Measurements from ENCODE around the gene MED13L. TPM values are rescaled to one million over a fixed set of nuclear protein-coding genes. Genes with fewer than 3 reads are reported as not detected.
"Not testable (repeated sequence)": the region's sequence is repeated elsewhere in the genome, so short reads cannot be mapped to it uniquely, and the experiment has no call there.

The MED13L gene
- total RNA-seq, 2 experiments from 2014 or later = 40.5 to 41.1 TPM

DNA sequence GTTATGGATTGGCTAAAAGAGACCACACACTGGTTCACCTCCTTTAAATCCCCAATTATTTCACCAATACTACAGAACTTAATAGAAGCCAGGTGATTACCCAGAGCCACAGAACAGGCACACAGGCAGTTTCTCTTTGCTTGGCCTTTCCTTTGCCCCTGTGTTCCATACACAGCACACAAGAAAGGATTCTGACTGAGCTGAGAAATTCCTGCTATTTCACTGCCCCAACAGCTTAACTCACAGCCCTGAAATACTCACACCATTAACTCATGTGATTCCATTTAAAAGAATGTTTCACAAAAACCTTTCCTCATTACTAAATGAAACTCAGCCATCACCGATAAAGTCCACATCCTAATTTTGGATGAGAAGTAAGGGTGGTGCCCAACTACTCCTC, 133.6 kb downstream of the MED13L start:
- Mint-ChIP-seq H3K9me3 (no peaks in the 10 kb centered on the region), H3K27ac (peak overlapping the region; percentile 75), H3K27me3 (no peaks in the 10 kb centered on the region), H3K4me1 (peaks cover 51% of the 10 kb centered on the region), H3K36me3 (peaks cover 6% of the 10 kb centered on the region), H3K4me3 (peak overlapping the region; percentile 35)
- DNase-seq = no peak

DNA sequence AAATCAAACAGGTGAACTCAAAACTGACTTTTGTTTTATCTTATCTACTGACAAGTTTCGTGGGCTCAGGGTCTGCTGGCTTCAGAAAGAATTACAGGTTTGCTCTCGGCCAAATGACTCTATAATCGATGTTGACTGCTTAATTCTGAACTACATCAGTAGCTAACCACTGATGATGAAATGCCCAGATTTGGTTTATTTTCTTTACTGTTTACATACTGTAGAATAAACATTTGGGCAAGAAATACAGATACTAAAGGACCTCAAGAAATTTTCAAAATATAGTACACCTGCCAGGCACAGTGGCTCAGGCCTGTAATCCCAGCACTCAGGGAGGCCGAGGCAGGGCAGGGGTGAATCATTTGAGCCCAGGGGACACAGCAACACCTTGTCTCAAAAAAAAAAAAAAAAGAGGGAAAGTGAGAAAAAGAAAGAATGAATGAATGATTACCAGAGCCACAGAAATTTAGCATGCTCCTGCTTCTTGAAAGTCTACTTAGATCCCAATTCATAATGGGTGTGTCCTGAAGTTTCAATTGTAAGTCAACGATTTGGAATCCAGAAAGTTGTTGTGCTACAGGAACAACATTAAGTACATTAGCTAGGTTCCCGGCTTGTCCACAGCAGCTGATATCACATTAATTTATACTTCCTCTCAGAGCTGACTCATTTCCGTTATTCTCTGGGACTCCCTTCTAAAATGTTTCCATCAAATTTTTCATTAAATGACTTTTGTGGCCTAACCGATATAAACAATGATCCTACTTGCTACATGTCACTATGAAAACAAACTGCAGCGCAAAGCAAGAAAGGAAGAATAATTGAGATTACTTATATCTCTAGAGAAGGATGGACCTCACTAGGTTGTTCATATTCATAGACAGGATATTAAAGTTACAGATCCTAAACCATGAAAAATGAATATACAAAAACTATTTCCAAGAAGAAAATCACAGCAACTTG, 134.3 kb downstream of the MED13L start:
- peak overlapping the region; percentile 75 for H3K27ac Mint-ChIP-seq
- H3K27me3 Mint-ChIP-seq = no peaks in the 10 kb centered on the region
- H3K36me3 Mint-ChIP-seq = peaks cover 6% of the 10 kb centered on the region
- H3K4me3 Mint-ChIP-seq = peak overlapping the region; percentile 40
- H3K9me3 Mint-ChIP-seq = no peaks in the 10 kb centered on the region
- peaks cover 54% of the 10 kb centered on the region for H3K4me1 Mint-ChIP-seq
- peak; percentile 24 for DNase-seq

DNA sequence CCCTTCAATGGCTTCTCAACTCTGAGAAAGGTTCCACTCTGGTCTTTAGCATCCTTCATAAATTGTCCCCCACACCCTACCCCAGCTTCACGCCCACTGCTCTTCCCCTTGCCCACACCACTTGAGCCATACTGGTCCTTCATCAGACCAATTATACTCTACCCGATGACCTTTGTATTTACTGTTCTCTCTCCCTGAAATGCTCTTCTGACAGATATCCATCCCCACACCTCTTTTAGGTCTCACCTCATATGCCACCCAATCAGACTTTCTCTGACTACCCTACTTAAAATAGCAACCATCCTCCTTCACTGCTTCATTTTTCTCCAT, 135.7 kb downstream of the MED13L start:
- Mint-ChIP-seq H3K27ac (no peak overlapping the region), H3K4me1 (peaks cover 63% of the 10 kb centered on the region), H3K9me3 (no peaks in the 10 kb centered on the region), H3K4me3 (no peak overlapping the region), H3K36me3 (peaks cover 6% of the 10 kb centered on the region), H3K27me3 (no peaks in the 10 kb centered on the region)
- no peak for DNase-seq

DNA sequence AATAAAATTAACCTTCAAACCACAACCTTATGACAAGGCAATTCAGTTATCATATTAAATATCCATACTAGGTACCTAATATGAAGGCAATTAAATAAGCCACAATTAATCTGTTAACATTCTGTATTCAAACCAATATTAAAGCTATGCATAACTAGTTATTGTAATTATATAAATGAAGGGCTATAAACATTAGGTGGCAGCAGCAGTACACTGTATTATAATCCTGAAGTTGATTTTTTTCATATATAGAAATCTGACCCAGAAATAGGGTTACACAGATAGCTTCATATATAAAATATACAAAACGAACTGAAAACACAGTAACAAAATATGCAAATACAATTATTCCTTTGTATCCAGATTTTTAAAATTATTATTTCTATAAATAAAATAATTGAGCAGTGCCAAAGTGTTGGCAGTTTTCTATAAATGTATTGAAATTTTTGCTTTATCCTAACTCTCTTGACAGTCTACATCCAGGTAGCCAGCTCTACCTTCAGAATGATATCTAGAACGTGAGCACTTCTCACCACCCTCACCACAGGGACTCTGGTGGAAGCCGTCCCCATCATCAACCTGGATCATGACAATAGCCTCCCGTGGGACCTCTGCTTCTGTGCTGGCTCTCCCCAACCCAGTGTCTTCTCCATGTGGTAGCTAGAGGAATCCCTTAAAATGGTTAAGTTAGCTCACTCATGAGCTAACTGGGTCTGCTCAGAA, 136.2 kb downstream of the MED13L start:
- H3K9me3 Mint-ChIP-seq = no peaks in the 10 kb centered on the region
- peaks cover 66% of the 10 kb centered on the region for H3K4me1 Mint-ChIP-seq
- no peak for DNase-seq
- H3K4me3 Mint-ChIP-seq = no peak overlapping the region
- no peak overlapping the region for H3K27ac Mint-ChIP-seq
- peaks cover 4% of the 10 kb centered on the region for H3K36me3 Mint-ChIP-seq
- no peaks in the 10 kb centered on the region for H3K27me3 Mint-ChIP-seq

DNA sequence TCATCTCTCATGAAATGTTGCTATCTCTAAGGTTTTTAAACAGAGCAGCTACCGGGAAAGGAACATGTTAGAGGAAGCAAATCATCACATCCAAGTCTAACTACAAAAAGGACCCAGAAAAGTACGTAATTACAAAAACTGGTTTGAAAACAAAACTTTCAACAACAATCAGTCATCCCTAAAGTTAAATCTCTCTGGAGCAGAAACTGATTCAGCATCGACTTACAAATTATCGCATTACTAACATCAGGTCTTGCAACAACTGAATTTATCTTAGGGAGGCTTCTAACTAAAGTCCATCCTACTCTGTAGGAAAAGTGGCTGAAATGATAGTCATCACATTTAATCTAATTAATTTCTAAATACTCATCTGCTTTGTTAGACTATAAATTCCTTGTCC, 137.0 kb downstream of the MED13L start:
- H3K4me3 Mint-ChIP-seq = no peak overlapping the region
- no peaks in the 10 kb centered on the region for H3K27me3 Mint-ChIP-seq
- no peaks in the 10 kb centered on the region for H3K9me3 Mint-ChIP-seq
- H3K36me3 Mint-ChIP-seq = peaks cover 3% of the 10 kb centered on the region
- H3K4me1 Mint-ChIP-seq = peaks cover 73% of the 10 kb centered on the region
- no peak for DNase-seq
- H3K27ac Mint-ChIP-seq = peak overlapping the region; percentile 25

DNA sequence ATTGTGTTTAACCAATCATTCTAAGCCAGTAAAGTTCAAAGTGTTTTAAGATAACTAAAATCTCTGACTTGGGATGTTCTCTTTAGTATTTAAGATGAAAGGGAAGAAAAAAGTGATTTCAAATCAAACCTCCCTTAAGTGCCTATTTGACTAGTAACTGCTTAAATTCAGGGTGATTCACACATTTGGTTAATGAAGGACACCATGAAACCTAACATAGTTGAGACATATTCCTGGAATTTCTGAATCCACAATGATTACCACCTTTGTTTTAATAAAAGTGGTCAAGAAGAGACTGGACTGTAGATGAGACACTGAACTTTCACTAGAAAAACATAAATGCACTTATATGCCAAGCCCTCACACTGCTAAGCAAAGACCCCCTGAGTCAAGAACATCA, 138.7 kb downstream of the MED13L start:
- Mint-ChIP-seq H3K27me3 (no peaks in the 10 kb centered on the region), H3K9me3 (no peaks in the 10 kb centered on the region), H3K36me3 (peaks cover 6% of the 10 kb centered on the region), H3K27ac (peak overlapping the region; percentile 60), H3K4me3 (no peak overlapping the region), H3K4me1 (peaks cover 70% of the 10 kb centered on the region)
- DNase-seq = no peak

DNA sequence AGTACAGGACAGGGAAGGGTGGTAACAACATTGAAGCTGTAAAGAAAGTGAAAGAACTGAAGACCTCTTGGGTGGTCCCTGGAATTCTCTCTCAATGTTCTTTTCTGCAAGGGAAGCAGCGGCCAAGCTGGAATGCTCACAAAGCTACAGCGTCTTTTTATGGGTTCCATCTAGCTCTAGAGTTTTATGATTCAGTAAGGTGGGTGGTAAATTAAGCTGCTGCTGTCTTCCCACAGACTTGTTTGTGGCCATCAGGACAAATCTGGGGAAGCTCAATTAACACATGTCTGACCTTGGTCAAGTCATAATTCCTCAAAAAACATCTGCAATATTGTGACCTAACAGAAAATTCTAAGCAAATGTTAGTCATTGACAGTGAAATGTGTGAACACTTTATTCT, 139.1 kb downstream of the MED13L start:
- H3K36me3 Mint-ChIP-seq = peaks cover 6% of the 10 kb centered on the region
- H3K9me3 Mint-ChIP-seq = no peaks in the 10 kb centered on the region
- no peak for DNase-seq
- H3K27ac Mint-ChIP-seq = peak overlapping the region; percentile 60
- H3K27me3 Mint-ChIP-seq = no peaks in the 10 kb centered on the region
- peaks cover 70% of the 10 kb centered on the region for H3K4me1 Mint-ChIP-seq
- no peak overlapping the region for H3K4me3 Mint-ChIP-seq

DNA sequence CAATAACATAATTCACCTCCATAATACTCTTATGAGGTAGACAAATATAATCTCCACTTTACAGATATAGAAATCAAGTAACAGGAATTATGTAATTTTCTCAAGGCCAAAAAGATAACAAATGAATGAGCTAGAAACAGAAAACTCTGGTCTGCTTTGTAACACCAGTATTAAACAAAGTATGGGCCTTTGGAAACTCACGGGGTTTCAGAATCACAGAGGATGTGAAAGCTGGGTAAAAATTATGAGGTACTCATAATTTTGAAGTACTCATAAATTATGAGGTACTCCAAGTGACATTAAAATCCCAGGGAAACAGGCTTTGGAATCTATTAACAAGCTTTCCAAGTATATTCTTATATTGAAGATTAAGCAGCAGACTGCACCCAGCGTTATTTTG, 140.2 kb downstream of the MED13L start:
- H3K9me3 Mint-ChIP-seq = no peaks in the 10 kb centered on the region
- peaks cover 6% of the 10 kb centered on the region for H3K36me3 Mint-ChIP-seq
- no peaks in the 10 kb centered on the region for H3K27me3 Mint-ChIP-seq
- DNase-seq = no peak
- peak overlapping the region; percentile 86 for H3K27ac Mint-ChIP-seq
- peaks cover 72% of the 10 kb centered on the region for H3K4me1 Mint-ChIP-seq
- H3K4me3 Mint-ChIP-seq = no peak overlapping the region

DNA sequence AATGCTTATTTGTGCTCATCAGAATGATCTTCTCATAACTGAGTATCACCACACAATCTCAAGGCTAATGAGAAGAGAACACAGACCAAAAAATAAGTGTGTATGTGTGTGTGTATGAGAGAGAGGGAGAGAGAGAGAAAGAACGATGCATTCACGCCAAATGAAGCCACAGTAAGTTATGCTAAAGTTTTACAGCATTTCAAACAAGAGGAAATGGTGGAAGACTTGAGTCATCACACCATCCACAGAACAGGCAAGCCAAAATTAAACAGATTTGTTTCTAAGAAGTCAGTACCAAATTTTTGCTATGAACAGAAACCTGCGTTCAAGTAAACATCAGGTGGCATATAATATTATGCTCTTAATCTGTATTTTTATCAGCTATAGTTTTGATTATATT, 141.2 kb downstream of the MED13L start:
- Mint-ChIP-seq H3K4me1 (peaks cover 66% of the 10 kb centered on the region), H3K9me3 (no peaks in the 10 kb centered on the region), H3K4me3 (peak overlapping the region; percentile 52), H3K27me3 (no peaks in the 10 kb centered on the region), H3K27ac (peak overlapping the region; percentile 94), H3K36me3 (peaks cover 6% of the 10 kb centered on the region)
- no peak for DNase-seq

DNA sequence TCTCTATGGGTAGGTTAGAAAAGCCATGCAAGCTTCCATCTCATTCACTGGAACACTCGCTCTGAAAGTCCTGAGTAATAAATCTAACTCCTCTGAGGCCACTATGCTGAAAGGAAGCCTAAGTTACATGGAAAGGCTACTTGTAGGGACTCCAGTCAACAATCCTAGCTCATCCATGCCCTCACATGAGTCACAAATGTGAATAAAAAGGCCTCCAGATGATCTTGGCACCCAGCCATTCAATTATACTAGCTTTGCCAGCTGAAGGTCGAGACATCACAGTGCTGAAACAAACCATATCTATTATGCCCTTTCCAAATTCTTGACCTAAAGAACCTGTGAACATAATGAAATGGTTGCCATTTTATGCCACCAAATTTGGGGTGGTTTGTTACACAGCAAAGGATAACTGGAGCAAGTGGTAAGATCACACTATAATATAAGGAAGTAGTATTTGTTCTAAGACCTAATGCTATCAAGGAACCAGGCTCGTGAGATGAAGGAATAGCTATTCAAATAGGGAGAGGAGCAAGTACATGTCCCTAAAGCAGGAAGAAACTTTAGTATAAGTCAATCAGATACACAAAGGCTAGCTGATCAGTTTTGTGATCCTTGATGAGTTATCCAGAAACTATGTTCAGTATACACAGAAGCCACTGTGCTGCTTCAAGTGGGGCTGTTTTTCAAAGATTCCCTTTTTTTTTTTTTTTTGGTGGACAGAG, 142.1 kb downstream of the MED13L start:
- Mint-ChIP-seq H3K27me3 (no peaks in the 10 kb centered on the region), H3K4me1 (peaks cover 72% of the 10 kb centered on the region), H3K36me3 (peaks cover 6% of the 10 kb centered on the region), H3K27ac (peak overlapping the region; percentile 94), H3K9me3 (no peaks in the 10 kb centered on the region), H3K4me3 (no peak overlapping the region)
- no peak for DNase-seq

DNA sequence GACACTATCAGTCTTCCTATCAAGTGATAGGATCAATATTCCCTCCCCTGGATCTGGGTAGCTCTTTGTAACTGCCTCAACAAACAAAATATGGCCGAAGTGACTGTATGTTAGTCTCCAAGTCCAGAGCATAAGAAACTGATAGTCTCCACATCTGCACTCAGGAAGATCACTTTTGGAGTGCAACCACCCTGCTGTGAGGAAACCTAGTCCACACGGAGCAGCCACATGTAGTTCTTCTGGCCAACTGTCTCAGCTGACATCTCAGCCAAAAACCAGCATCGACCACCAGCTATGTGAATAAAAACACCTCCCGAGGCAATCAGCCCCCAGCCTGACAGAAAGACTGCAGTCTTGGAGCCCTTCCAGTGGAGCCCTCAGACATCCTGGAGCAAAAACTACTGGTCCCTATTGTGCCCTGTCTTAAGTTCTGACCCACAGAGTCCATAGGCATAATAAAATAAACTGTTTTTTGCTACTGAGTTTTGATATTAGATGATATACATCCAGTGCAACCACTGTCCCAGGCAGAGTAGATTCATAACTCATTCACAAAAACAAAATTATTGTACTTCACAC, 143.8 kb downstream of the MED13L start:
- peaks cover 71% of the 10 kb centered on the region for H3K4me1 Mint-ChIP-seq
- H3K9me3 Mint-ChIP-seq = no peaks in the 10 kb centered on the region
- no peak for DNase-seq
- H3K4me3 Mint-ChIP-seq = no peak overlapping the region
- H3K27me3 Mint-ChIP-seq = no peaks in the 10 kb centered on the region
- H3K36me3 Mint-ChIP-seq = peaks cover 6% of the 10 kb centered on the region
- peak overlapping the region; percentile 13 for H3K27ac Mint-ChIP-seq

DNA sequence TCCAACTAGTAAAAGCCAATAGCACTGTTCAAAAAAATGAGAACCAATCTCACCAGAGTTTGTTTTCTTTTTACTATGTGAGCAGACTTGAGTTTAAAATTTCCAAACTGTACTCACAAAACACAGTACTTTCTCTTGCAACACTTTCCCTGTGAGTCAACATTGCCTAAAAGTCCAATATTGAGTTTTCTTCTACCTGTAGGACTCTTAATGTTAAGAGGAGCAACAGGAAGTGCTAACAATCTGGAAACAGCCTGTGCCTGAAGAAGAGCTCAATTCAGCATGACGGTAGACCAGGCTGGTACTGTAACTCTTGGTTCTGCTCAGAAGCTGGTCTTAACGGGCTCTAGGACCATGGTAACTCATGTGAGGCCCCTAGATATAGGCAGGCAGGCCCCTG, 144.3 kb downstream of the MED13L start:
- Mint-ChIP-seq H3K36me3 (peaks cover 6% of the 10 kb centered on the region), H3K4me1 (peaks cover 66% of the 10 kb centered on the region), H3K4me3 (no peak overlapping the region), H3K27ac (no peak overlapping the region), H3K9me3 (no peaks in the 10 kb centered on the region), H3K27me3 (no peaks in the 10 kb centered on the region)
- DNase-seq = no peak

DNA sequence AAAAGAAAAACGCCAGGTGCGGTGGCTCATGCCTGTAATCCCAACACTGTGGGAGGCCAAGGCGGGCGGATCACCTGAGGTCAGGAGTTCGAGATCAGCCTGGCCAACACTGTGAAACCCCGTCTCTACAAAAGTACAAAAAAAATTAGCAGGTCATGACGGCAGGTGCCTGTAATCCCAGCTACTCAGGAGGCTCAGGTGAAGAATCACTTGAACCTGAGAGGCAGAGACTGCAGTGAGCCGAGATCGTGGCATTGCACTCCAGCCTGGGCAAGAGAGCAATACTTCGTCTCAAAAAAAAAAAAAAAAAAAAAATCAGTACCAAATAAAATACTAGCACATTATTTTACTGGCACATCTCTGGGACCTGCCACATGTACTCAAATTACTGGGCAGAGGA, 145.5 kb downstream of the MED13L start:
- H3K36me3 Mint-ChIP-seq, H3K4me3 Mint-ChIP-seq, H3K27me3 Mint-ChIP-seq, H3K9me3 Mint-ChIP-seq, DNase-seq, H3K27ac Mint-ChIP-seq: not testable (repeated sequence)
- peaks cover 66% of the 10 kb centered on the region for H3K4me1 Mint-ChIP-seq

DNA sequence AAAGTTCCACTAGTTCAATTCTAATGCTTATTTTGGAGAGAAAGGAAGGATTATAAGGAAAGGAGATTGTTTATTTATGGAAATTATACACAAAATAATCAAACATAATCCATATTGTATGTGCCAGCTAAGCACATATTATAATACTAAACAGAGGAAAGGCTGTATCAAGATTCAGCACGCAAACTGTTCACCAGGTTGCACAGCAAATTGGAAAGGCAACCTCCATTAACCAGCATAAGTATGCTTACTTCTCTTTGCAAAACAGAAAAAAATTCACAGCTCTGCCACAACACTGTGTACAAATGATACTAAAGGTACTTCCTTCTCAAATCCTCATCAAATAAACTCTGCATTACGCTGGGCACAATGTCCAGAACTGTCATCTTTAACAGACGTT, 146.3 kb downstream of the MED13L start:
- Mint-ChIP-seq H3K36me3 (peaks cover 8% of the 10 kb centered on the region), H3K27ac (no peak overlapping the region), H3K27me3 (no peaks in the 10 kb centered on the region), H3K4me1 (peaks cover 60% of the 10 kb centered on the region), H3K9me3 (no peaks in the 10 kb centered on the region), H3K4me3 (no peak overlapping the region)
- no peak for DNase-seq

DNA sequence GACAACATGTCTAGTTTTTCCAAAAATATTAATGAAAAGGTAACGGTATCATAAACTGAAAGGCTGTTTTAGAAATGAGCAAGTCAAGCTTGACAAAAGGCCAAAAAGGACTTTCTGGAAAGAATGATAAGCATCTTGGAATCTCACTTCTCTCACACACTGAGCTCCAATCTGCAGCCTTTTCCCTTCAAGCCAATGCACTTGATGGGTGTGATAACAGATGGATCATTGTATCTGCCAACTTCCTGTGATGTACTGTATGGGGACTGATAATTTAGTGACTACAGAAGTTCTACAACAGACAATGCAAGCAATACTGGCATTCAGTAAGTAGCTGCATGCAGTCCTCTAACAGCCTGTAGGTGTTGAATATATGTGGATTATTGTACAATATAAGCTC, 147.1 kb downstream of the MED13L start:
- DNase-seq = no peak
- H3K27ac Mint-ChIP-seq = no peak overlapping the region
- H3K36me3 Mint-ChIP-seq = peaks cover 6% of the 10 kb centered on the region
- H3K27me3 Mint-ChIP-seq = no peaks in the 10 kb centered on the region
- no peaks in the 10 kb centered on the region for H3K9me3 Mint-ChIP-seq
- H3K4me1 Mint-ChIP-seq = peaks cover 55% of the 10 kb centered on the region
- no peak overlapping the region for H3K4me3 Mint-ChIP-seq
